HCT116 (cell line): ENCODE measurements around the gene KLHL3. TPM values are rescaled to one million over a fixed set of nuclear protein-coding genes. Genes with fewer than 3 reads are reported as not detected.

ENCODE experiments used
- ATAC-seq: fragments of 200-7000 bp; cut with Tn5 transposase; 2 replicates; pipeline ENCODE4 v1.9.1; 2020; ENCODE audit warnings: mild to moderate bottlenecking, moderate library complexity
- BruUV-seq: library from RNA; stranded (reverse); fragments of 400-500 nt; replicated peaks from 2 replicates; lab custom pipeline; 2021; lab: Mats Ljungman, UMichigan
- CTCF ChIA-PET: fragments of 300-600 bp; sonication (Branson Sonifier 250); formaldehyde crosslinking; loops from one replicate; lab custom pipeline; 2021; ENCODE audit warnings: antibody characterized with exemption; lab: Charles Lee
- POLR2A ChIA-PET: fragments of 300-600, 350-600 bp; sonication (Branson Sonifier 250); formaldehyde crosslinking; loops from one replicate; lab custom pipeline; 2021; ENCODE audit warnings: antibody characterized with exemption; lab: Charles Lee
- RAD21 ChIA-PET, 2 experiments: fragments of 300-600 bp; sonication (Branson Sonifier 250); formaldehyde crosslinking; loops; one replicate each; lab custom pipeline; 2023; ENCODE audit warnings: low total read pairs in 2 of 2; ENCODE audit not compliant: uncharacterized antibody in 2 of 2, unreplicated experiment in 2 of 2, low non-redundant PET in 1 of 2; lab: Charles Lee
- DNase-seq: peaks from one replicate; pipeline ENCODE4 v3.0.0-alpha.2; 2010; ENCODE audit warnings: low read depth, low spot score
- H2AFZ ChIP-seq: fragments of 200-600 bp; shearing (Covaris generic), sonication (generic); 2 replicates; pipeline ENCODE4 v1.6.1; 2017; ENCODE audit warnings: low read depth, mixed run types, mixed read lengths, antibody characterized with exemption, low read length; ENCODE audit not compliant: poor library complexity, severe bottlenecking
- H3K27ac ChIP-seq: 2 replicates; pipeline ENCODE4 v1.5.1; 2012; ENCODE audit warnings: low read depth, low read length
- H3K27me3 ChIP-seq: fragments of 200-600 bp; sonication (generic); 2 replicates; pipeline ENCODE4 v1.6.1; 2016; ENCODE audit warnings: mixed run types, low read length, mixed read lengths; ENCODE audit not compliant: insufficient read depth
- H3K36me3 ChIP-seq, 2 experiments: fragments of 200-500 bp in 1 of 2; fragments of 200-600 bp in 1 of 2; sonication (Bioruptor generic) in 1 of 2; sonication (generic) in 1 of 2; 2 replicates each; pipeline versions ENCODE4 v1.5.1 to v1.6.1; 2014 to 2016; ENCODE audit warnings: low read length in 2 of 2, inconsistent platforms in 1 of 2, mixed read lengths in 1 of 2, mixed run types in 1 of 2; ENCODE audit not compliant: insufficient read depth in 2 of 2, control insufficient read depth in 1 of 2
- H3K4me1 ChIP-seq, 2 experiments: fragments of 200-600 bp in 1 of 2; sonication (generic) in 1 of 2; 2 replicates each; pipeline versions ENCODE4 v1.5.1 to v1.6.1; 2012 to 2017; ENCODE audit warnings: low read length in 2 of 2, inconsistent platforms in 1 of 2, mild to moderate bottlenecking in 1 of 2, mixed read lengths in 1 of 2, mixed run types in 1 of 2, moderate library complexity in 1 of 2; ENCODE audit not compliant: insufficient read depth in 2 of 2, control insufficient read depth in 1 of 2
- H3K4me2 ChIP-seq: fragments of 200-600 bp; sonication (generic); 2 replicates; pipeline ENCODE4 v1.6.1; 2017; ENCODE audit warnings: mixed run types, low read length, mixed read lengths
- H3K4me3 ChIP-seq, 2 experiments: fragments of 200-600 bp in 1 of 2; sonication (generic) in 1 of 2; replicated peaks in 1 of 2; 2 replicates each; pipeline ENCODE4 v1.5.1; 2011 to 2016; ENCODE audit warnings: low read length in 2 of 2, control low read depth in 1 of 2, low read depth in 1 of 2, mild to moderate bottlenecking in 1 of 2, mixed read lengths in 1 of 2, mixed run types in 1 of 2
- H3K79me2 ChIP-seq: fragments of 200-600 bp; sonication (generic); 2 replicates; pipeline ENCODE4 v1.6.1; 2017; ENCODE audit warnings: mild to moderate bottlenecking, mixed run types, low read length, moderate library complexity, mixed read lengths; ENCODE audit not compliant: insufficient read depth
- H3K9ac ChIP-seq: fragments of 200-600 bp; sonication (generic); 2 replicates; pipeline ENCODE4 v1.6.1; 2016; ENCODE audit warnings: low read length, mixed read lengths
- H3K9me2 ChIP-seq: fragments of 200-600 bp; sonication (generic), shearing (Covaris generic); 2 replicates; pipeline ENCODE4 v1.6.1; 2017; ENCODE audit warnings: mixed run types, mild to moderate bottlenecking, moderate library complexity; ENCODE audit not compliant: insufficient read depth
- H3K9me3 ChIP-seq, 2 experiments: fragments of 200-500 bp in 1 of 2; fragments of 200-600 bp in 1 of 2; sonication (Bioruptor generic) in 1 of 2; sonication (generic) in 1 of 2; 2 replicates each; pipeline ENCODE4 v1.6.1; 2014 to 2017; ENCODE audit warnings: low read length in 2 of 2, mixed read lengths in 2 of 2, inconsistent platforms in 1 of 2, low read depth in 1 of 2, mild to moderate bottlenecking in 1 of 2, mixed run types in 1 of 2, moderate library complexity in 1 of 2; ENCODE audit not compliant: control insufficient read depth in 1 of 2, insufficient read depth in 1 of 2
- H4K20me1 ChIP-seq: fragments of 200-600 bp; sonication (generic), shearing (Covaris generic); 2 replicates; pipeline ENCODE4 v1.6.1; 2017; ENCODE audit warnings: mixed run types, mild to moderate bottlenecking, moderate library complexity; ENCODE audit not compliant: insufficient read depth
- ATF3 ChIP-seq: IDR thresholded peaks from 2 replicates; pipeline ENCODE4 v1.6.1; 2012
- CEBPB ChIP-seq: IDR thresholded peaks from 2 replicates; pipeline ENCODE4 v1.6.1; 2012; ENCODE audit warnings: low read depth
- EGR1 ChIP-seq: IDR thresholded peaks from 2 replicates; pipeline ENCODE4 v1.6.1; 2012; ENCODE audit warnings: low read depth
- ELF1 ChIP-seq: IDR thresholded peaks from 2 replicates; pipeline ENCODE4 v1.6.1; 2012; ENCODE audit warnings: low read depth, borderline replicate concordance
- EZH2 ChIP-seq: fragments of 200-600 bp; sonication (generic); IDR thresholded peaks from 2 replicates; pipeline ENCODE4 v1.6.1; 2017; ENCODE audit warnings: antibody characterized with exemption, mixed run types
- JUND ChIP-seq: IDR thresholded peaks from 2 replicates; pipeline ENCODE4 v1.6.1; 2012
- POLR2A ChIP-seq: IDR thresholded peaks from 2 replicates; pipeline ENCODE4 v1.7.0; 2011; ENCODE audit warnings: borderline replicate concordance; ENCODE audit not compliant: insufficient read depth, insufficient read length; ENCODE audit errors: extremely low read depth
- POLR2AphosphoS5 ChIP-seq: IDR thresholded peaks from 2 replicates; pipeline ENCODE4 v1.6.1; 2011; ENCODE audit warnings: mild to moderate bottlenecking, low read depth, low read length, moderate library complexity
- RAD21 ChIP-seq: IDR thresholded peaks from 2 replicates; pipeline ENCODE4 v1.6.1; 2012; ENCODE audit warnings: low read depth, mild to moderate bottlenecking
- SIN3A ChIP-seq: IDR thresholded peaks from 2 replicates; pipeline ENCODE4 v1.6.1; 2012; ENCODE audit warnings: low read depth
- SP1 ChIP-seq: IDR thresholded peaks from 2 replicates; pipeline ENCODE4 v1.6.1; 2012; ENCODE audit warnings: low read depth
- SRF ChIP-seq: IDR thresholded peaks from 2 replicates; pipeline ENCODE4 v1.6.1; 2012; ENCODE audit warnings: low read depth
- TCF7L2 ChIP-seq: IDR thresholded peaks from 2 replicates; pipeline ENCODE4 v1.7.0; 2011; ENCODE audit warnings: borderline replicate concordance, inconsistent platforms; ENCODE audit not compliant: insufficient read depth, insufficient read length; ENCODE audit errors: extremely low read depth
- ZBTB33 ChIP-seq: IDR thresholded peaks from 2 replicates; pipeline ENCODE4 v1.6.1; 2011; ENCODE audit warnings: mild to moderate bottlenecking, low read length, moderate library complexity; ENCODE audit not compliant: insufficient replicate concordance; ENCODE audit errors: extremely low read depth
- ZFX ChIP-seq: fragments of 450-650 bp; IDR thresholded peaks from 2 replicates; pipeline ENCODE4 v1.6.1; 2017
- ZNF274 ChIP-seq: fragments of 200-500 bp; sonication (Bioruptor generic); IDR thresholded peaks from 2 replicates; pipeline ENCODE4 v1.6.1; 2014; ENCODE audit warnings: mild to moderate bottlenecking, low read depth, low read length, inconsistent platforms
- intact Hi-C: fragments of 100-400 bp; cut with micrococcal nuclease; formaldehyde crosslinking; loops from 2 replicates; pipeline ENCODE4 v1.10.0; 2022
- total RNA-seq: library from RNA; stranded (reverse); gene quantifications from one replicate; pipeline ENCODE4 v1.2.1, GENCODE V29; 2021; ENCODE audit not compliant: unreplicated experiment
- TF ChIP-seq, protein P1 (sequence below), 3 experiments: fragments of 200-600 bp in 1 of 3; sonication (generic) in 1 of 3; IDR thresholded peaks in 2 of 3; conservative IDR thresholded peaks in 1 of 3; 2 replicates each; pipeline ENCODE4 v1.5.1; 2012 to 2017; ENCODE audit warnings: low read depth in 2 of 3, low read length in 2 of 3, antibody characterized with exemption in 1 of 3, borderline replicate concordance in 1 of 3, control low read depth in 1 of 3, mild to moderate bottlenecking in 1 of 3, mixed read lengths in 1 of 3, mixed run types in 1 of 3, moderate library complexity in 1 of 3; ENCODE audit not compliant: insufficient read depth in 1 of 3
- TF ChIP-seq, protein P2 (sequence below): IDR thresholded peaks from 2 replicates; pipeline ENCODE4 v1.6.1; 2012

KLHL3 gene
- total RNA-seq, 1 experiment from 2014 or later = not detected

DNA sequence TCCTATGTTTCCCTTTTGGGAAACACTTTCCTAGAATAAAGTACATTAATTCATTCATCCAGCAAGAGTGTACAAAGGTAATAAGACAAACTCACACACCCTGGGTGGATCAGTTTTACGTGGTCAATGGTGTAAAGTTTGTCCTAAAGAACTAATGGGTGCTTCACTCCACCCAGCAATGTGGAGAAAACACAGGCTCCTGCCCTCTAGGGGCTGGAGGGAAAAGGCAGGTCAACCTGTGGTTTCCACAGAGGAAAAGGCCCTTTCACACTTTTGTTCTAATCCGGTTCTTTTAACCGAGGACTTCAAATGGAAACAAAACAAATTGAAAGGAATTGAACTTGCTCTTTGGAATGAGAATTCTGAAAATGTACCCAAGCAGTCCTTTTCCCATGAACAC is 155.9 kb downstream of the KLHL3 start:
- Histone ChIP-seq H3K4me2 (no peak overlapping the region), H3K79me2 (no peaks in the 10 kb centered on the region), H3K9ac (no peak overlapping the region), H4K20me1 (no peaks in the 10 kb centered on the region), H3K9me3 (no peaks in the 10 kb centered on the region), H3K36me3 (no peaks in the 10 kb centered on the region), H3K27me3 (peaks cover 10% of the 10 kb centered on the region), H2AFZ (no peak overlapping the region), H3K4me1 (no peaks in the 10 kb centered on the region), H3K4me3 (no peak overlapping the region), H3K27ac (no peak overlapping the region), H3K9me2 (0 out of 2 replicates have a peak, but pooled peaks cover 2% of the 10 kb centered on the region)
- DNase-seq = no peak
- POLR2A ChIA-PET = no interaction called here
- ATAC-seq = peak; percentile 80
- RAD21 ChIA-PET = no interaction called here
- CTCF ChIA-PET = no interaction called here
- BruUV-seq = no TSS peak
- intact Hi-C loops = no loop called here
- TF ChIP-seq ATF3 (no peak), TCF7L2 (no peak)
- TF ChIP-seq, protein P1, sequence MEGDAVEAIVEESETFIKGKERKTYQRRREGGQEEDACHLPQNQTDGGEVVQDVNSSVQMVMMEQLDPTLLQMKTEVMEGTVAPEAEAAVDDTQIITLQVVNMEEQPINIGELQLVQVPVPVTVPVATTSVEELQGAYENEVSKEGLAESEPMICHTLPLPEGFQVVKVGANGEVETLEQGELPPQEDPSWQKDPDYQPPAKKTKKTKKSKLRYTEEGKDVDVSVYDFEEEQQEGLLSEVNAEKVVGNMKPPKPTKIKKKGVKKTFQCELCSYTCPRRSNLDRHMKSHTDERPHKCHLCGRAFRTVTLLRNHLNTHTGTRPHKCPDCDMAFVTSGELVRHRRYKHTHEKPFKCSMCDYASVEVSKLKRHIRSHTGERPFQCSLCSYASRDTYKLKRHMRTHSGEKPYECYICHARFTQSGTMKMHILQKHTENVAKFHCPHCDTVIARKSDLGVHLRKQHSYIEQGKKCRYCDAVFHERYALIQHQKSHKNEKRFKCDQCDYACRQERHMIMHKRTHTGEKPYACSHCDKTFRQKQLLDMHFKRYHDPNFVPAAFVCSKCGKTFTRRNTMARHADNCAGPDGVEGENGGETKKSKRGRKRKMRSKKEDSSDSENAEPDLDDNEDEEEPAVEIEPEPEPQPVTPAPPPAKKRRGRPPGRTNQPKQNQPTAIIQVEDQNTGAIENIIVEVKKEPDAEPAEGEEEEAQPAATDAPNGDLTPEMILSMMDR (IDR thresholded peaks at IDR 0.05 in 2 of 3, conservative IDR thresholded peaks at IDR 0.05 in 1 of 3; ENCODE audit: borderline replicate concordance in 1 of 3, insufficient read depth in 1 of 3, low read depth in 2 of 3, low read length in 2 of 3) = peak in 2 of 3 experiments; percentile 42 to 48; a peak in 3 of 6 replicates

GRCh38 chr5:137575847-137576246 is 160.0 kb downstream of the KLHL3 start:
- no peak overlapping the region for H3K27ac ChIP-seq
- ChIA-PET CTCF (no interaction called here), RAD21 (no interaction called here), POLR2A (no interaction called here)
- H2AFZ ChIP-seq = no peak overlapping the region
- H3K27me3 ChIP-seq = peaks cover 15% of the 10 kb centered on the region
- no peaks in the 10 kb centered on the region for H3K36me3 ChIP-seq
- no peak overlapping the region for H3K4me2 ChIP-seq
- intact Hi-C loops = no loop called here
- DNase-seq (no peak), ATAC-seq (no peak)
- no peak overlapping the region for H3K4me3 ChIP-seq
- no TSS peak for BruUV-seq
- no peak overlapping the region for H3K9ac ChIP-seq
- no peaks in the 10 kb centered on the region for H3K9me3 ChIP-seq
- no peaks in the 10 kb centered on the region for H3K4me1 ChIP-seq
- 0 out of 2 replicates have a peak, but pooled peaks cover 2% of the 10 kb centered on the region for H3K9me2 ChIP-seq
- no peaks in the 10 kb centered on the region for H4K20me1 ChIP-seq
- no peaks in the 10 kb centered on the region for H3K79me2 ChIP-seq
- TF ChIP-seq RAD21 = no peak
- no peak for TF ChIP-seq JUND
- no peak for TF ChIP-seq CEBPB
- no peak for TF ChIP-seq ELF1
- TF ChIP-seq ZFX = no peak
- no peak for TF ChIP-seq ZBTB33
- no peak for TF ChIP-seq SIN3A
- no peak for TF ChIP-seq EZH2
- no peak for TF ChIP-seq SP1
- TF ChIP-seq, protein P2, sequence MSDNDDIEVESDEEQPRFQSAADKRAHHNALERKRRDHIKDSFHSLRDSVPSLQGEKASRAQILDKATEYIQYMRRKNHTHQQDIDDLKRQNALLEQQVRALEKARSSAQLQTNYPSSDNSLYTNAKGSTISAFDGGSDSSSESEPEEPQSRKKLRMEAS = no peak
- no peak for TF ChIP-seq POLR2AphosphoS5
- TF ChIP-seq SRF = no peak
- TF ChIP-seq ZNF274 = no peak
- TF ChIP-seq TCF7L2 = no peak
- no peak for TF ChIP-seq POLR2A
- no peak for TF ChIP-seq EGR1
